ENCODE data around the gene MACROD2.
"Not testable (repeated sequence)": the region's sequence is repeated elsewhere in the genome, so short reads cannot be mapped to it uniquely, and the experiment has no call there.

Gene MACROD2

DNA sequence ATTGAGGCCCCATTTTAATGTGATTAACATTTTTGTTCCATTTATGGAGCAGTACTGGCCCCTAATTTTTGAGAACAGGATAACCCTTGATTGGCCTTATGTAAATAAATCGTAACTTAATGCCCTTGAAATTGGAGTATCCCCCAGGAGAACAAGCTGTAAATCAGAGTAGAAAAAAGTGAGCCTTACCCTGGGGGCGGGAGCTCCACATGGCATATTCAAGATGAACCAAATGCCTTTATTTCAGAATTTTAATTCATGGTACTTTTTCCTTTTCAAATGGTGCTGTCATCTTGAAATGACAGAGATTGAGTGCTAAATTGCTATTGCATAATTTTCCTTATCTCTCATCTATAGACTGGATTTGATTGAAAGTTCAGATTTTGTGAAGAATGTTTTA, 1151.6 kb downstream of the MACROD2 start:
- no peak for DNase-seq

DNA sequence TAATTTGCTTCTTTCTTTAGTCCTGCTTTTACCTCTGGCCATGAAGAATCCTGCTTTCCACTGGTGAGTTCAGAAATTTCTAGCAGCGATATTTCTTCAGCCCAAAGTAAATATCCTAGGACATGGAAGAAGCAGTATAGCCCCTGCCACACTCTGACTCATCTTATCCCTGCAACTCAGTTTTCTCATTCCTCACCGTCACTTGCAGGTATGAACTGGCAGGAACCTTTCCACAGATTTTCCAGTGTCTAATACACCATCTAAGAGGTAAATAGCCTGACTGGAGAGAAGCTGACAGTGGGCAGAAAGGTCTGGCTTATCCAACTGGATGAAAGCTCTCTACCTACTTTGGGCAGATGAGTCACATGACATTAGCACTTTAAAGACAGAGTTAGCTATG, 1158.8 kb downstream of the MACROD2 start:
- DNase-seq, result no peak

DNA sequence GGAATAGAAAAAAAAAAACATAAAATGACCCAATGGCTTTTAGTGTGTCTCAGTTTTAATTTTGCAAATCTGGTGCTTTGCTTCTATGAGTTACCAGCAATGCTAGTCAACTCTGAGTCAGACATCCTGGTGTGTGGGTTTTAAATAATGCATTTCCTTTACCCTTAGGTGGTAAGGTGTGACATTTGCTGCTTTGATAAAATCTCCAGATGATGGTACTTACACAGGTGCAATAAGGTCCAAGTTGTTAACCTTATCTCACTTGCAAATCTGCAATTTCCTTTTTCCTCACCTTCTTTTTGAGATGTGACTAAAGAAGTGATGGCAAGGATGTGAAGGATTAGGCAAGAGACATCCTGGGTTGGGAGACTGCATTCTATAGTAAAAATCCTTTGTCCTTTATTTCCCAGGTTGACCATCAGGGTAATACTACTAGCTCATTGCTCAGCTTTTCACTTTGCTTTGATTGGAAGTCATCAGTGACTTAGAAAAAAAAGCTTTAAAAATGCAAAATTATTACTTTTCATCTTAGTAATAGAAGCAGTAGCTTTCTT, 1160.6 kb downstream of the MACROD2 start:
- DNase-seq, result no peak

DNA sequence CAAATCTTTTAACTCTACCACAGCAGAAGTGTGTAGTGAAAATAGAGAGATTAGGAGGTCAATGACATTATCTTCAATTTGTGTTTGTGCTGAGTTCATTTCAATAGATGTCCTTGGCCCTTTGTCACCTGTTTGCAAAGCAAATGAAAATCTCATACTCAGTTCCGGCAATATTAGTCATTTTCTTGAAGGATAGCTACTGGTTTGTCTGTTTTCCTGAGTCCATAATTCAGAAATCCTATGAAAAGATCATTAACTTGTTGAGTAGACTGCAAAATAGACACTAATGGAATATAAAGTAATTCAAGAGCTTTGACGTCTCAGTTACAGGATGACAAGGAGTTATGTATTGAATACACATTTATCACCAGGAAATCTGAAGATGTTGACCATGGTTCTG, 1163.2 kb downstream of the MACROD2 start:
- no peak for DNase-seq

DNA sequence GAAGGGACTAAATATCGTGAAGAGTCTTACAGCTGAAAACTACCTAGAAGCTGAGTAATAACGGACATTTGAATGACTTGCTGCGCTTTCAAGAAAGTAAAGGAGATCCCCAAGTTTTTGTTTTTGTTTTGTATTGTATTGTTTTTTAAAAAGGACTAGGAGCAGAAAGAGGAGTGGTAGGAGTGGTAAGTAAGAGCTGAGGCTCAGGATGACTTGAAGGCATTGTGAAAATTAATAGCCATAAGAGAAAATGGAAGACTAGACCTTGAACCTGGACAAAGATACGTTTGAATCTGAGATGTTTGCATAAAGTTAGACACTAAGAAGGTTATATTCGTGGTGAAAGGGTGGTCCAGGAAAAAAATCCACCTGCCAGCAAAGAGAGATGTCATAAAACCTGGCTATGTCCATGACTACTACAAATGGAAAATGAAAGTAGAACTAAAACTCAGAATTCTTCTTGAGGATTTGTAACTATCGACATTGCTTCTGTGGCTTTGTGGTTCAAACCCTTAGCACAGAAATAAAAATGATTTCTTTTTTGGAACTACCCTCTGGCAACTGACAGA, 1166.8 kb downstream of the MACROD2 start:
- no peak for DNase-seq

DNA sequence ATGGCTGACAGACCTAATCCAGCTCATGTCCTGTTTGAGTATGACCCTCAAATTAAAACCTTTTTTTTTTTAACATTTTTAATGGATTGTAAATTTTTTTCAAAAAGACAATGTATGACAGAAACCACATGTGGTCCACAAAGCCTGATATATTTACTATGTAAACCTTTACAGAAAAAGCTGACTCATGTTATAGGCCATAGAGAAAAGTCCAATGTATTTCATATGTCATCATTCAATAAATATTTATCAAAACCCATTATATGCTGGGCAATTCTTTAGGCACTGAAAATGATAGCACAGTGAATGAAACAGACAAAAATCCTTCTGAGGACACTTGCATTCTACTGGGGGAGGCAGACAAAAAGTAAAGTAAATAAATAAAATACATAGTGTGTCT, 1168.3 kb downstream of the MACROD2 start:
- DNase-seq, result no peak

DNA sequence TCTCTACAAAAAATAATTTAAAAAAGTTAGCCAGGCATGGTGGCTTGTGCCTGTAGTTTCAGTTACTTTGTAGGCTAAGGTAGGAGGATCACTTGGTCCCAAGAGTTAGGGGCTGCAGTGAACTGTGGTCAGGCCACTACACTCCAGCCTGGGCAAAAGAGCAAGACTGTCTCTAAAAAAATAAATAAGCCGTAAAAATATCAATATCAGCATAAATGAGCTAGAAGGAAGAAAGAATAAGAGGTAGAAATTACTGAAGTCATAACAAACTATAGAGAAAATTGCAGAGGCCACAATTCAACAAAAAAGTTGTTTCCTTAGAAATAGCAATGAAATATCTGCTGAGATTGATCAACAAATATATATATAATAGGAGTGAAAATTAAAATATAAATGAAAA, 1169.4 kb downstream of the MACROD2 start:
- no peak for DNase-seq

DNA sequence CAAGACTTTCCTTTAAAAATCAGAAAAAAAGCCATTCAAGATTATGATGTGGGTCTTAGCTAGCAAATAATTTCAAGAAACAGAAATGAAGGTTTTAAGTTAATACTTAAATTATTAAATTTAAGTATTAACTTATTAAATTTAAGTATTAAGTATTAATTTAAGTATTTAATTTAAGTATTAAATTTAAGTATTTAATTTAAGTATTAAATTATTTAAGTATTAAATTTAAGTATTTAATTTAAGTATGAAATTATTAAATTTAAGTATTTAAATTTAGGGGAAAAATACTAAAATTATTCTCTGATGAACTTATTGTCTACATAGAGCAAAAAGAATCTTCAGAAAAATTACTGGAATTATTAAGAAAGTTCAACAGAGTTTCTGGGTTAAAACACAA, 1171.4 kb downstream of the MACROD2 start:
- no peak for DNase-seq

DNA sequence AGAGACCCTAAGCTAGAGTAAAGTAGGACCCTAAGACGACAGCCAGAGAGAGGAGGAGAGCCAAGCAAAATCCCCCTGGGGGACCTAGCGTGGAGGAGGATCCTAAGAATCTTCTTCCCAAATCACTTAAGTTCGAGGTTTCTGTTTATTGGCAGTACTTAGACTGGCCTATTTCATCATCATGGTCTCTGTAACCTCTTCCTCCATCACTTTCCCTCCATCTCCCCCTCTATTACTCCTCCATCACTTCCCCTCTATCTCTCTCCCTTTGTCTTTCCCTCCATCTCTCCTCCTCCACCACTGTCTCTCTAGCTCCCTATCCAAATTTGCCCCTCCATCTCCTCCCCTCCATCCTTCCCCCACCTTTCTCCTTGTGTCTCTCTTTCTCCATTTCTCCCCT, 1175.7 kb downstream of the MACROD2 start:
- DNase-seq, result no peak

DNA sequence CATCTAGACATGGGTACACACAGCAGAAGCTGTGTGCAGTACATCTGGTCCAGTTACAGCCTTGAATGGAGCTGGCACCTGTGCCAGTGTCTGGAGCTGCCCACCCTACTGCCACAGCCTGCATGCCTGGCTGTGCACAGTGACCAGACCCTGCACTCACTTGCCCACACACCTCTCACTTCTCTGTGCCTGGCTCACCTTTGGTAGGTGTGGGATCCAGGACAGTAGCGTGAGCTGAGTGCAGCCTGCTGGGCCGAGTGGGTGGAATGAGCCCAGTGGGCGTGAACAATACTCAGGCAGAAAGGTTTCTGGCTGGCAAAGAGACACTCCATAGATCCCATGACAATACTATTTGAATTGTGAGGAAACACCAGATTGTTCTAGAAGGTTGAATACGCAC, 1181.6 kb downstream of the MACROD2 start:
- no peak for DNase-seq

DNA sequence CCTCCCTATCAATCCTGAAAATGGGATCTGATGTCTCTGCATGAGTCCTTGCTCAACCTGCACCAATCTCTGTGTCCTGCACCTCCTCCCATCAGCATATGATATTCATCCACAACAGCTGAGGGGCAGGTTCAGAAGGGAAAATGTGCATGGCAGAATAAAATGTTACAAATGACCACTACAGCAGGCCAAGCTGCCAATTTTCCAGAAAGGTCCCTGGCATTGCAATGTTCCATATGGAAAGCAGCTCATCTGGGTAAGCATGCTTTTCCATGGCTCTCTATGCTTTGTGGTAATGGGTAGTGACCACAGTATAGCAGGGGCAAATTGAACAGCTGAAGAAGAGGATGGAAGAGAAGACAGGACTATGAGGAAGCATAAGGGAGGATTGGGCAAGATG, 1183.3 kb downstream of the MACROD2 start:
- no peak for DNase-seq

DNA sequence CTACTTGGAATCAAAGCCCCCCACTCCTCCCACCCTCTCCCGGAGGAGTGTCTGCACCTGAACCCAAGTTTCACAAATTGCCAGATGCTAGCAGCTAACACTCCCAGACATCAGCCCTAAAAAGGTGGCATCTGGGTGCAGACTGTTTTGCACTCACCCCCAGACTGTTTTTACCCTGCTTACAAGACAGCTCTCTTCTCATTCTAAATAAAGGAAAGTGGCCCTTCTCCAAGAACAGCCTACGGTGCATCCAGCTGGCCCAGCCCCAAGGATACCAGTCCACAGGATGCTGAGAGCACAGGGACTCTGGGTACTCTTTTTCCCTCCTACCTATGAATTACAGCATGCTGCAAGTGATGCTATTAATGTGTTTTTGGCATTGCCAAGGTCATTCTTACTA, 1184.1 kb downstream of the MACROD2 start:
- no peak for DNase-seq

DNA sequence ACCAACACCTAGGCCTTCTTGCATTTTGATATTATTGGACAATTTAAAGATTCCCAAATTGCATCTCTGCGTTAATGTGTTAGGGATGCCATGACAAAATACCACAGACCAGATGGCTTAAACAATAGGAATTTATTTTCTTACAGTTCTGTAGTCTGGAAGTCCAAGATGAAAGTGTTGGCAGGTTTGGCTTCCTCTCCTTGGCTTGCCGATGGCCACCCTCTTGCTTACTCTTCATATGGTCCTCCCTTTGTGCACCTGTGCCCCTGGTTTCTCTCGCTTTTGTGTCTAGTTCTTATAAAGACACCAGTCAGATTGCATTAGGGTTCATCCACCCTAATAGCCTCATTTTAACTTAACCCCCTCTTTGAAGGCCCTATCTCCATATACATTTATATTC, 1184.5 kb downstream of the MACROD2 start:
- no peak for DNase-seq

DNA sequence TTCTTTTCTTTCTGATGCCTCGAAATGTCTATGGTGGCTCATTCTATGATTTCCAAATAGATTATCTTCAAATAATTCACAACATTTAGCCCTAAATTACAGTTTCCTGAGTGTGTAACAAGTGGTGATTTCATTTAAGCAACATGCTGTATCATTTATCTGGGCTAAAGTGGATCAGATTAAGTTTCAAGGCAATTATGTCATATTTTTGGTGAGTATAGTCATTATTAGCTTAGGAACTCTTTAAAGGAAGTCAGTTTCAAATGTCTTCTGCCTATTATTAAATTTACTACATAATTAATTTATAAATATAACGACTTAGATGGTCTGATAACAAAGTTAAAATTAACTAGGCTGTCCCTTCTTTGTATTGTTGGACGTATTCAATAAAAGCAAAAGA, 1190.0 kb downstream of the MACROD2 start:
- DNase-seq, result no peak

DNA sequence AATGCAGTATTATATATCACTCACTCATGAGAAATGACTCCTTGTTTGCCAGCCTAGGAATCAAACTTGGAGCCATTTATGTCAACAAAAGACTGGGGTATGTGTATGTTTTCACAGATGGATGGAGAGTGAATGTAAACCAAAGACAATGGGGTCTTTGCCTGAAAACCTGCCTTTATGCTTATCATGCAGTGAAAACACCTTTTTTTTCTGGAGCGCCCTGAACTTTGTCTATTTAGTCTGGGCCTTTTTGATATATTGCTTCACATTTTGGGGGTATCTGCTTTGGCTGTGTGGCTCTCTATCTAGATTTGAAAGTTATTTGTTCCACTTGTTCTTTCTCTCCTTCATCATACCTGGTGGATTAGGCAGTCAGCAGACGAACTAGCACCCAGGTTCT, 1190.6 kb downstream of the MACROD2 start:
- no peak for DNase-seq

DNA sequence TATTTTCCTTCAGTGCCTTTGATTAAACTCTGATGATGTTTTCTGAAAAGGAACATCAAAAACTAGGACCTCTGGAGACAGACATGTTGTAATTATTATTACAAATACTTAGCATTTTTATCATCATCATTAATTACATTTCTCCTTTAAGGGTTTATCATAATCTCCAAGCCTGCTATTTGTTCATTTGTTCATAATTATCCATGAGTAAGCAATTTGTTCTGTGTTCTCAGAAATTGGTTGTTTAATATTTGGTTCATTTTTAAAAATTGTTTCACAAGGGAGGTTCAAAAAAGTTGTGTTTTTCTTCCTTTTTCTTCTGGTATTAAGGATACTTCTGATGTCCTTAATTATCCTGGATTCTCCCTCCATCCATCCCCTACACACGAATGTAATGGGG, 1192.3 kb downstream of the MACROD2 start:
- no peak for DNase-seq

DNA sequence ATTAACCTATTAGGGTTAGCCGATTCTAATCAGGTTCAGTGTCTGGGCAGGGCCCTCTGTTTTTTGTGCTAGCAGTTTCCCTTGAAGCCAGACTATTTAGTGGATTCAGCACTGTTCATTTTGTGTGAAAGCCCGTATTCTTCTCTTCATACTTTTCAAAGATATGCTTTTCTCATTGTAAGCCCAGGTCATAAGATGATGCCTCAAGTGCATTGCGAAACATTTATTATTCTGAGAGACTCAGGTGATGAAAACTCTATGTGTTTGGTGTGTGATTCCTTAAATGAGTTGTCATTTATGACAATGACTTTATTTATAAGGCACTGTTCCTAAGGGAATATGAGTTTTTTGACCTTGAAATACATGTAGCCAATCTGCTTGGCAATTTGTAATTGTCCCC, 1193.1 kb downstream of the MACROD2 start:
- no peak for DNase-seq

DNA sequence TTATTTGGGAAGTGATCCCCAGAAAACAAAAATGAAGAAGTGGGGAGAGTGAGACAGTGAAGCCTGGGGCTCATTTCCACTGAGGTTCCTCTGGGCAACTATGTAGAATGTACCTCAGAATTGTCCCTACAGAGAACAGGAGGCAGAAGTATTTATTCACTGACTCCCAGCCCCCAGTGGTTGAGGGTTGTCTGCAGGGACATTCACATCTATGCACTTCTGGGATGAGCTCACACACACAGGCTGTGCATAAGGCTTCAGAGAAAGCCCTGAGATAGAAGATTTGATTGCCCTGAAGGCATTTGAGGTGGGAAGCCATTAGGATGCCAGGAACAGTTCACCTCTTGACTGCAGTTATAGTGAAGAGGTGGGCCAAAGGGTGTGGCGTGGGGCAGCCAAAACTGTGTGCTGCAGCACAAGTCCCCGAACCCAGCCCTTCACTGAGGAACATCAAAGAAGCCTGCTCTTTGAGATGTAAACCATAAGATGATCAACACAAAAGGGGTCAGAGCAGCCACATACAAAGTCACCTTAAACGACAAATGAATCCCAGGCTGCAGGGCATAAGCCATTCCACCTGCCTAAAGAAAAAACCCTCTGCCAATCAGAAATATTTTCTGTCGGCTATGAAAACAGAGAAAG, 1195.9 kb downstream of the MACROD2 start:
- no peak for DNase-seq

DNA sequence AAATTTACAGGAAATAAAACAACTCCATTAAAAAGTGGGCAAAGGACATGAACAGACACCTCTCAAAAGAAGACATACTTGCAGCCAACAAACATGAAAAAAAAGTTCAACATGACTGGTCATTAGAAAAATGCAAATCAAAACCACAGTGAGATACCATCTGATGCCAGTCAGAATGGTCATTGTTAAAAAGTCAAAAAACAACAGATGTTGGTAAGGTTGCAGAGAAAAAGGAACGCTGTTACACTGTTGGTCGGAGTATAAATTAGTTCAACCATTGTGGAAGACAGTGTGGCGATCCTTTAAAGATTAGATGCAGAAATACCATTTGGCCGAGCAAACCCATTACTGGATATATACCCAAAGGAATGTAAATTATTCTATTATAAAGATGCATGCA, 1200.1 kb downstream of the MACROD2 start:
- no peak for DNase-seq

DNA sequence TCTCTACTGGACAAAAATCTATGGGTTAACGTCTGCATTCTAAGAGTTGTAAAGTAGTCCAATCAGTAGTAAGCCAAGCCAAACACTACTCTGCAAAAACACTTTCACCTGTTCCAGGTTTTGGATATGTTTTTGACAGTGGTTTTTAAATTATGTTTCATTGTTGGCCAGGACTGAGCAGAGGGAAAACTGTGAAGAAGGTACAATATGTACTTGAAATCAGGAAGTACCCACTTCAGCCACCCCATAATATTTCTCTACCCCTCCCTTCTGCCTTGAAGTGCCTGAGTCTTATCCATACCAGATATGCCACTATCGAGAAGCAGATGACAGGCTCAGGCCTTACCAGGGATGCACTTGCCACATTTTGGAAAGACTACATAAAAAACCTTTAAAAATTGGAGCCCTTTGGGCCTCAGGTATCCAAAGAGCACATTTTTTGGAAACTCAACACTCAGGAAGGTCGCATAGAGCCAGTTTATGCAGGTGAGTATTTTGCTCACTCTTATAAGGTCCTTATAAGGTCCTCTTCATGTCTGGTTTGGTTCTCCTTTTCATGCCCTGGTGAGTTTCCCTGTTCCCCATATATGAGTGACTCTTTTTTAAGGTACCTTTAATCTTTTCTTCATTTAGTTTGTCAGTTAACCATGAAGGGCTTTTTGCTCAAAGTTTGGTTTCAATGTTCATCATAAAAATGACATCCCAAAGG, 1201.4 kb downstream of the MACROD2 start:
- DNase-seq, result no peak

DNA sequence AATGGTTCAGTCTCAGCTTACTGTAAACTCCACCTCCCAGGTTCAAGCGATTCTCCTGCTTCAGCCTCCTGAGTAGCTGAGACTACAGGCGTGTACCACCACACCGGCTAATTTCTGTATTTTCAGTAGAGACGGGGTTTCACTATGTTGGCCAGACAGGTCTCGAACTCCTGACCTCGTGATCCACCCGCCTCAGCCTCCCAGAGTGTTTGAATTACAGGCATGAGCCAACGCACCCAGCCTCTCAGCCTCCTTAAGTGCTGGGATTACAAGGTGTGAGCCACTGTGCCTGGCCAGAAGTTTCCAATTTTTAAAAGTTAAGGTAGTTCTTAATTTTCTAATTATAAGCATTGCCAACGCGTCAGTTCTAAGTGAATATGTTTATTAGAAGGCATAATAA, 1202.7 kb downstream of the MACROD2 start:
- DNase-seq, result not testable (repeated sequence)

DNA sequence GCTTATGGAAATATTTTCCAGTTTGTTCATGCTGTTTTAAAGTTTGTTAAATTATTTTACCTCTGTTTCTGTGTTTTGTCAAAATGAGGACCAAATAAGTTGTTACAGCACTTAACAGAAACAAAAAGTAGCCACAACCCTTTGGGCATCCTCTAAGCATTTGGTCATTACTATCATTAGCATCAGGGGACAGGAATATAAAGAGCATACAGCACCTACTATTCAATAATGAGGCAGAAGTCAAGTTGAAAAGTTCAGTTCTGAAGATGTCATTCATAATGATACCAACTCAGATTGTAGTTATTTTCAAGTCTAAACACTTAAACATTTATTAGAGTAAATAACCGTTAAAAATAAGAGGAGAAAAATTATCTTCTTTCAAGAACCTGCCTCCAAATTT, 1204.4 kb downstream of the MACROD2 start:
- no peak for DNase-seq

DNA sequence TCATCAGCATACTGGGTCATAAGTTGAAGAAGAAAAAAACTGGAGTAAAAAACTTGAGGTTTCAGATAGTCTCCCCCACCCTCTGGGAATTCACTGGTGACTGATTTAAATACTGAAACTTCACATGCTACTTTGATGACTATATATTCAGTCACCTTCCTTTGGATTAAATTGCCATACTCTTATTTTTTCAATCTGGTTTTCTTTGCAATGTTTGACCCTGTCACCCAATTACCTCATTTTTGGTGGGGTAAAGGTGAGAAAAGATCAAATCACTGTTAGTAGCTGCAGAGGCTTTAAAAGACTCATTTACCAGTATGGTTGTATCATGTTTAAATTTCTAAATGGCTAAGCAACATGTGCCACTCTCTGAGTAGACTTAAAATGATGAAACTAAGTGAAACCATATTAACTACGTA, 1204.8 kb downstream of the MACROD2 start:
- no peak for DNase-seq

DNA sequence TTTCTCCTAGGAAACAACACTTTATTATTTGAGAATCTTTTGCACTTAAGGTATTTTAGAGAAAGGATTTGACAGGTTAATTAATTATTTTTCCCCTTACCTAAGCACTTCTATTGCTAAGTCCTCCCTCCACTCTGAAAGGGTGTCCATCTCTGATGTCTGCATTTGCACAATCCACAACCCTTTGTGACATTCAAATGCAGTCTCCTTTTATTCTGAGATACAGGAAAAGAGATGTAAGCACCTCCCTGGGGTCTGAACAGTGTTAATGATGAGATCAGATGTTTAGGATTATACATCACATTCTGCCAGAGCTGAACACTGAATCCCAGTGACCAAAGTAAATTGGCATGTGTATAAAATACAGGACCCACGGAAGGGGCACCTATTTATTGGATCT, 1206.3 kb downstream of the MACROD2 start:
- DNase-seq, result no peak
